GM12878 (cell line): ENCODE results near the gene ATG12. TPM values are rescaled to one million over a fixed set of nuclear protein-coding genes. Genes with fewer than 3 reads are reported as not detected.

Source experiments
- ATAC-seq: fragments of 200-7000 bp; cut with Tn5 transposase; 3 replicates; pipeline ENCODE4 v1.9.1; 2020; ENCODE audit warnings: mild to moderate bottlenecking, moderate library complexity
- BruUV-seq: library from RNA; stranded (reverse); fragments of 400-500 nt; replicated peaks from 2 replicates; lab custom pipeline; 2021; lab: Mats Ljungman, UMichigan
- CTCF ChIA-PET: fragments of 300-600 bp; sonication (Branson Sonifier 250); formaldehyde crosslinking; extraction: SDS; loops from one replicate; lab custom pipeline; 2021; ENCODE audit warnings: inconsistent platforms; lab: Yijun Ruan, JAX
- POLR2A ChIA-PET: fragments of 350-600 bp; formaldehyde crosslinking; extraction: SDS; loops from one replicate; lab custom pipeline; 2021; ENCODE audit warnings: inconsistent platforms; lab: Charles Lee
- RAD21 ChIA-PET: fragments of 300-600 bp; sonication (Branson Sonifier 250); formaldehyde crosslinking; loops from one replicate; lab custom pipeline; 2023; ENCODE audit warnings: antibody characterized with exemption; ENCODE audit not compliant: unreplicated experiment; lab: Charles Lee
- SMC1A ChIA-PET: fragments of 300-600 bp; sonication (Branson Sonifier 250); formaldehyde crosslinking; loops from one replicate; lab custom pipeline; 2023; ENCODE audit not compliant: unreplicated experiment, uncharacterized antibody; lab: Charles Lee
- DNase-seq: peaks from one replicate; pipeline ENCODE4 v3.0.0-alpha.2; 2011; ENCODE audit warnings: low read depth, low spot score
- FAIRE-seq: peaks from 3 replicates; lab custom pipeline; 2011; peaks lifted over from hg19 to GRCh38; lab: Jason Lieb, UNC
- H2AFZ ChIP-seq: 2 replicates; pipeline ENCODE4 v1.6.0; 2011; ENCODE audit warnings: low read depth, low read length, control low read depth; ENCODE audit not compliant: control insufficient read depth
- H3K27ac ChIP-seq: 2 replicates; pipeline ENCODE4 v1.5.1; 2011; ENCODE audit warnings: control low read depth; ENCODE audit not compliant: control insufficient read depth, insufficient read depth
- H3K27me3 ChIP-seq, 2 experiments: replicated peaks in 1 of 2; 2 replicates each; pipeline versions ENCODE4 v1.6.0 to v1.6.1; 2011; ENCODE audit warnings: low read length in 1 of 2; ENCODE audit not compliant: control insufficient read depth in 2 of 2, insufficient read depth in 2 of 2
- H3K36me3 ChIP-seq, 2 experiments: 2 replicates each; pipeline ENCODE4 v1.5.1; 2011; ENCODE audit warnings: low read length in 1 of 2; ENCODE audit not compliant: control insufficient read depth in 2 of 2, insufficient read depth in 2 of 2
- H3K4me1 ChIP-seq: 2 replicates; pipeline ENCODE4 v1.6.1; 2011; ENCODE audit warnings: mild to moderate bottlenecking, low read length, moderate library complexity, mixed read lengths; ENCODE audit not compliant: control insufficient read depth, insufficient read depth
- H3K4me2 ChIP-seq: 2 replicates; pipeline ENCODE4 v1.6.0; 2011; ENCODE audit warnings: control low read depth; ENCODE audit not compliant: control insufficient read depth, insufficient read depth
- H3K4me3 ChIP-seq: fragments of 200-600 bp; sonication (generic); 2 replicates; pipeline ENCODE4 v1.5.1; 2016
- H3K79me2 ChIP-seq: 2 replicates; pipeline ENCODE4 v1.6.0; 2011; ENCODE audit warnings: low read length; ENCODE audit not compliant: control insufficient read depth, insufficient read depth
- H3K9ac ChIP-seq: 2 replicates; pipeline ENCODE4 v1.8.0; 2011; ENCODE audit warnings: low read length, control low read depth, mixed read lengths; ENCODE audit not compliant: control insufficient read depth, insufficient read depth
- H3K9me3 ChIP-seq: replicated peaks from 3 replicates; pipeline ENCODE4 v1.5.1; 2011; ENCODE audit warnings: mild to moderate bottlenecking, low read length; ENCODE audit not compliant: control insufficient read depth, insufficient read depth
- H4K20me1 ChIP-seq: 2 replicates; pipeline ENCODE4 v1.6.0; 2011; ENCODE audit not compliant: control insufficient read depth, insufficient read depth
- BHLHE40 ChIP-seq, 2 experiments: fragments of 450-650 bp in 1 of 2; IDR thresholded peaks; 2 replicates each; pipeline ENCODE4 v1.6.1; 2011 to 2017; ENCODE audit warnings: low read depth in 2 of 2, borderline replicate concordance in 1 of 2, improper control_type of control experiment in 1 of 2, low read length in 1 of 2, mild to moderate bottlenecking in 1 of 2
- E2F8 ChIP-seq: fragments of 450-650 bp; IDR thresholded peaks from 2 replicates; pipeline ENCODE4 v1.6.1; 2018; ENCODE audit warnings: mild to moderate bottlenecking, low read depth, moderate library complexity; ENCODE audit not compliant: partially characterized antibody
- FOS ChIP-seq: IDR thresholded peaks from 3 replicates; pipeline ENCODE4 v1.6.1; 2011; ENCODE audit warnings: borderline replicate concordance; ENCODE audit not compliant: insufficient read length; ENCODE audit errors: extremely low read depth
- KDM1A ChIP-seq: fragments of 200-600 bp; sonication (generic); IDR thresholded peaks from 2 replicates; pipeline ENCODE4 v1.6.1; 2016; ENCODE audit warnings: borderline replicate concordance
- LARP7 ChIP-seq: fragments of 450-650 bp; IDR thresholded peaks from 2 replicates; pipeline ENCODE4 v1.6.1; 2017; ENCODE audit warnings: mild to moderate bottlenecking
- MTA2 ChIP-seq: fragments of 450-650 bp; IDR thresholded peaks from 2 replicates; pipeline ENCODE4 v1.6.1; 2016; ENCODE audit warnings: low read depth, mild to moderate bottlenecking, moderate library complexity
- NKRF ChIP-seq: fragments of 450-650 bp; conservative IDR thresholded peaks from 2 replicates; pipeline ENCODE4 v1.6.1; 2017; ENCODE audit warnings: mild to moderate bottlenecking, moderate library complexity
- PAX8 ChIP-seq: fragments of 450-650 bp; IDR thresholded peaks from 2 replicates; pipeline ENCODE4 v1.6.1; 2017; ENCODE audit warnings: mild to moderate bottlenecking, moderate library complexity
- STAT3 ChIP-seq: IDR thresholded peaks from 2 replicates; pipeline ENCODE4 v1.6.1; 2011; ENCODE audit warnings: low read depth, low read length, improper control_type of control experiment
- USF1 ChIP-seq: IDR thresholded peaks from 2 replicates; pipeline ENCODE4 v1.6.1; 2011; ENCODE audit warnings: borderline replicate concordance, low read depth, mild to moderate bottlenecking, moderate library complexity, mixed read lengths, low read length; ENCODE audit not compliant: insufficient read depth; ENCODE audit errors: extremely low read length
- ZBTB40 ChIP-seq: fragments of 450-650 bp; IDR thresholded peaks from 2 replicates; pipeline ENCODE4 v1.6.1; 2016; ENCODE audit warnings: mild to moderate bottlenecking, moderate library complexity, borderline replicate concordance
- ZNF217 ChIP-seq: fragments of 450-650 bp; IDR thresholded peaks from 2 replicates; pipeline ENCODE4 v1.6.1; 2017; ENCODE audit warnings: antibody characterized with exemption, mild to moderate bottlenecking
- WGBS: methylation state at CpG from one replicate; pipeline ENCODE4 v1.1.6; 2016; ENCODE audit warnings: low lambda C conversion rate; ENCODE audit not compliant: insufficient replicate concordance, insufficient coverage; ENCODE audit errors: missing lambda C conversion rate; 5-methylcytosine and 5-hydroxymethylcytosine counted together
- in situ Hi-C: fragments of 300-500 bp; cut with MboI; formaldehyde crosslinking; loops from 9 replicates; pipeline ENCODE4 v1.14.3; 2018; ENCODE audit warnings: mixed read lengths
- intact Hi-C: fragments of 100-400 bp; cut with micrococcal nuclease; formaldehyde crosslinking; loops from one replicate; pipeline ENCODE4 v1.14.2; 2022; ENCODE audit not compliant: unreplicated experiment
- polyA plus RNA-seq, 11 experiments: library from polyadenylated mRNA; depleted of rRNA in 4 of 11; unstranded in 6 of 11; stranded (reverse) in 5 of 11; fragments of >200 nt; fragmentation: Nextera tagmentation in 4 of 11; fragmentation: Illumina TruSeq in 1 of 11; extraction: Ambion mirVana in 4 of 11; extraction: Trizol in 1 of 11; gene quantifications; 1 replicate in 1 of 11; 2 replicates in 10 of 11; pipeline versions ENCODE4 v1.2.1 to v1.2.3, GENCODE V29; 2011 to 2016; ENCODE audit warnings: inconsistent platforms in 2 of 11, missing spikeins in 2 of 11, low read depth in 1 of 11
- total RNA-seq, 4 experiments: library from RNA; depleted of rRNA in 3 of 4; stranded (reverse); fragments of >200 nt in 3 of 4; fragmentation: Illumina TruSeq in 1 of 4; extraction: Trizol in 1 of 4; gene quantifications; 2 replicates each; pipeline versions ENCODE4 v1.2.1 to v1.2.3, GENCODE V29; 2013 to 2021

The ATG12 gene
- total and polyA plus RNA-seq, 10 of the 15 experiments (the other 5 are each of a cell fraction or from before 2014, with no cell fraction given): 23.2 to 92.0 (median 58.6) TPM

GRCh38 chr5:115778417-115778816 lies 62.9 kb downstream of the ATG12 start:
- TF ChIP-seq E2F8: no peak
- TF ChIP-seq LARP7: no peak
- no peak for TF ChIP-seq STAT3
- TF ChIP-seq BHLHE40 (IDR thresholded peaks at IDR 0.05; ENCODE audit: borderline replicate concordance in 1 of 2, low read depth in 2 of 2, low read length in 1 of 2): no peak
- no peak for TF ChIP-seq NKRF
- TF ChIP-seq FOS: no peak
- TF ChIP-seq KDM1A: no peak
- TF ChIP-seq ZBTB40: no peak
- no peak for TF ChIP-seq MTA2
- no peak for TF ChIP-seq USF1
- no peak for TF ChIP-seq ZNF217
- no peak for TF ChIP-seq PAX8

More at GRCh38 chr5:115778417-115778816, 62.9 kb downstream of the ATG12 start:
- intact Hi-C loops (no loop called here), in situ Hi-C loops (no loop called here)
- ChIA-PET CTCF (interaction anchor here (0.7 to 2.3 kb wide), 3 partner anchors 25 to 469 kb away, joined by 3 to 7 read pairs (median 3); no protein-coding TSS in a partner anchor), SMC1A (interaction anchor here (0.6 to 1.7 kb wide), 5 partner anchors 10 to 1809 kb away, joined by 3 to 5 read pairs (median 3); no protein-coding TSS in a partner anchor), RAD21 (no interaction called here), POLR2A (no interaction called here)
- no peaks in the 10 kb centered on the region for H3K4me1 ChIP-seq
- BruUV-seq: no TSS peak
- FAIRE-seq (no peak), DNase-seq (no peak), ATAC-seq (no peak)
- no peak overlapping the region for H3K4me2 ChIP-seq
- H3K36me3 ChIP-seq: no peaks in the 10 kb centered on the region
- H3K9me3 ChIP-seq: no peaks in the 10 kb centered on the region
- no peak overlapping the region for H2AFZ ChIP-seq
- H3K79me2 ChIP-seq: no peaks in the 10 kb centered on the region
- no peak overlapping the region for H3K9ac ChIP-seq
- H3K4me3 ChIP-seq: no peak overlapping the region
- no peak overlapping the region for H3K27ac ChIP-seq
- WGBS: 0% methylated on average over 1 of the region's 1 CpG
- H3K27me3 ChIP-seq: no peaks in the 10 kb centered on the region
- H4K20me1 ChIP-seq: no peaks in the 10 kb centered on the region
